ENCODE data around the gene SPTAN1.
A peak's percentile ranks its signal among the peaks of the same experiment; 100 is the strongest.
"Not testable (repeated sequence)": the region's sequence is repeated elsewhere in the genome, so short reads cannot be mapped to it uniquely, and the experiment has no call there.

Gene SPTAN1

GRCh38 chr9:128552153-128552743 is at the start of gene SPTAN1:
TSS of gene SPTAN1 (plus strand) at chr9:128552587. CDS start at chr9:128566741, 14,154 bp downstream.
- in situ Hi-C loops (cut with HindIII; ENCODE audit: low pct_ligation_motif_present, low pct_unique_long_range_greater_than_20kb, low sequenced_read_pairs), result no loop called here
- peak; percentile 87 for DNase-seq

GRCh38 chr9:128503415-128503825 is 49.0 kb upstream of the SPTAN1 start:
- in situ Hi-C loops (cut with HindIII; ENCODE audit: low pct_ligation_motif_present, low pct_unique_long_range_greater_than_20kb, low sequenced_read_pairs); DNase-seq: not testable (repeated sequence)

- in situ Hi-C loops (cut with HindIII; ENCODE audit: low pct_ligation_motif_present, low pct_unique_long_range_greater_than_20kb, low sequenced_read_pairs), result no loop called here
- no peak for DNase-seq
These were observed 48.5 kb upstream of the SPTAN1 start for GRCh38 chr9:128503870-128504269.

GRCh38 chr9:128504485-128505413 is 47.6 kb upstream of the SPTAN1 start, which contains the start of gene GLE1:
TSS of gene GLE1 (plus strand) at chr9:128504719. CDS start at chr9:128504806, 87 bp downstream.
- in situ Hi-C loops (cut with HindIII; ENCODE audit: low pct_ligation_motif_present, low pct_unique_long_range_greater_than_20kb, low sequenced_read_pairs), result no loop called here
- peak; percentile 88 for DNase-seq

- in situ Hi-C loops (cut with HindIII; ENCODE audit: low pct_ligation_motif_present, low pct_unique_long_range_greater_than_20kb, low sequenced_read_pairs), result no loop called here
- DNase-seq, result peak; percentile 28
These were observed 47.0 kb upstream of the SPTAN1 start for GRCh38 chr9:128505414-128505765.

- in situ Hi-C loops (cut with HindIII; ENCODE audit: low pct_ligation_motif_present, low pct_unique_long_range_greater_than_20kb, low sequenced_read_pairs); DNase-seq: not testable (repeated sequence)
These were observed 46.5 kb upstream of the SPTAN1 start for GRCh38 chr9:128505906-128506305.

- in situ Hi-C loops (cut with HindIII; ENCODE audit: low pct_ligation_motif_present, low pct_unique_long_range_greater_than_20kb, low sequenced_read_pairs), result no loop called here
- no peak for DNase-seq
These were observed 39.6 kb upstream of the SPTAN1 start for GRCh38 chr9:128512820-128513219.

GRCh38 chr9:128521956-128522355 is 30.4 kb upstream of the SPTAN1 start:
- no peak for DNase-seq

GRCh38 chr9:128523199-128523925 is 29.0 kb upstream of the SPTAN1 start:
- DNase-seq, result no peak
- in situ Hi-C loops (cut with HindIII; ENCODE audit: low pct_ligation_motif_present, low pct_unique_long_range_greater_than_20kb, low sequenced_read_pairs), result no loop called here

More at GRCh38 chr9:128521956-128522355, 30.4 kb upstream of the SPTAN1 start:
- in situ Hi-C loops (cut with HindIII; ENCODE audit: low pct_ligation_motif_present, low pct_unique_long_range_greater_than_20kb, low sequenced_read_pairs), result no loop called here

- no peak for DNase-seq
- in situ Hi-C loops (cut with HindIII; ENCODE audit: low pct_ligation_motif_present, low pct_unique_long_range_greater_than_20kb, low sequenced_read_pairs), result no loop called here
These were observed 25.7 kb upstream of the SPTAN1 start for GRCh38 chr9:128526720-128527119.

GRCh38 chr9:128528445-128529160 is 23.8 kb upstream of the SPTAN1 start:
- in situ Hi-C loops (cut with HindIII; ENCODE audit: low pct_ligation_motif_present, low pct_unique_long_range_greater_than_20kb, low sequenced_read_pairs), result no loop called here
- DNase-seq, result no peak

- in situ Hi-C loops (cut with HindIII; ENCODE audit: low pct_ligation_motif_present, low pct_unique_long_range_greater_than_20kb, low sequenced_read_pairs), result no loop called here
- no peak for DNase-seq
These were observed 23.2 kb upstream of the SPTAN1 start for GRCh38 chr9:128529191-128529590.

GRCh38 chr9:128532581-128532980 is 19.8 kb upstream of the SPTAN1 start:
- no peak for DNase-seq
- in situ Hi-C loops (cut with HindIII; ENCODE audit: low pct_ligation_motif_present, low pct_unique_long_range_greater_than_20kb, low sequenced_read_pairs), result no loop called here

GRCh38 chr9:128540634-128541360 is 11.6 kb upstream of the SPTAN1 start:
- in situ Hi-C loops (cut with HindIII; ENCODE audit: low pct_ligation_motif_present, low pct_unique_long_range_greater_than_20kb, low sequenced_read_pairs), result no loop called here
- DNase-seq, result no peak

GRCh38 chr9:128546504-128546903 is 5.9 kb upstream of the SPTAN1 start:
- in situ Hi-C loops (cut with HindIII; ENCODE audit: low pct_ligation_motif_present, low pct_unique_long_range_greater_than_20kb, low sequenced_read_pairs), result no loop called here
- DNase-seq, result no peak

GRCh38 chr9:128548876-128549275 is 3.5 kb upstream of the SPTAN1 start:
- DNase-seq, result no peak
- in situ Hi-C loops (cut with HindIII; ENCODE audit: low pct_ligation_motif_present, low pct_unique_long_range_greater_than_20kb, low sequenced_read_pairs), result no loop called here

GRCh38 chr9:128550226-128550625 is 2.2 kb upstream of the SPTAN1 start:
- no peak for DNase-seq
- in situ Hi-C loops (cut with HindIII; ENCODE audit: low pct_ligation_motif_present, low pct_unique_long_range_greater_than_20kb, low sequenced_read_pairs), result no loop called here

All from ACHN (cell line).